Astrocyte of the spinal cord (primary cell): ENCODE data around the gene SCAMP2.
A peak's percentile ranks its signal among the peaks of the same experiment; 100 is the strongest.

Experiments
- DNase-seq: peaks from one replicate; pipeline ENCODE4 v3.0.0; 2011; ENCODE audit warnings: low read depth, low spot score
- H3K4me3 ChIP-seq: 2 replicates; pipeline ENCODE4 v1.5.1; 2011; ENCODE audit warnings: low read depth, mild to moderate bottlenecking, low read length, moderate library complexity
- CTCF ChIP-seq: IDR thresholded peaks from 2 replicates; pipeline ENCODE4 v1.5.1; 2012; ENCODE audit warnings: low read depth, mild to moderate bottlenecking, low read length, inconsistent platforms
- in situ Hi-C: cut with HindIII; loops from 2 replicates; pipeline ENCODE4 v1.10.0; 2017; ENCODE audit warnings: low sequenced_read_pairs

SCAMP2 gene

DNA sequence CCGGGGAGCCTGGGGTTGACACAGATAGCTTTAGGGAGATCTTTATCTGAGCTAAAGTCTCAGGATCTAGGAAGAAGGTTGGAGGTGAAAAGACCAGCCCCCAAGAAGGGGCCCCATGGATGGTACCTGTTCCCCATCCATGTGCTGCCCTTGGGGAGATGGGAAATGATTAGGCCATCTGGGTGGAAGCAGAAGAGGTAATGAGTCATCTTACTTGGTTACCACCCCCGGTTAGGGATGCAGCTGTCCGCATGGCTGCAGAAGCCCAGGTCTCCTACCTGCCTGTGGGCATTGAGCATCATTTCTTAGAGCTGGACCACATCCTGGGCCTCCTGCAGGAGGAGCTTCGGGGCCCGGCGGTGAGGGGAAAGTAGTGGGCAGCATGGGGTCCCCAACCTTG, 49.8 kb downstream of the SCAMP2 start:
- no peak for DNase-seq
- no peak overlapping the region for H3K4me3 ChIP-seq
- in situ Hi-C loops = no loop called here

GRCh38 chr15:74822233-74822632, 50.9 kb downstream of the SCAMP2 start:
- no peak for TF ChIP-seq CTCF
- in situ Hi-C loops = no loop called here
- no peak for DNase-seq
- H3K4me3 ChIP-seq = no peak overlapping the region

More for the DNA sequence above, 49.8 kb downstream of the SCAMP2 start:
- no peak for TF ChIP-seq CTCF

- in situ Hi-C loops = no loop called here
- no peak overlapping the region for H3K4me3 ChIP-seq
- no peak for TF ChIP-seq CTCF
- DNase-seq = no peak
These were observed 51.4 kb downstream of the SCAMP2 start for GRCh38 chr15:74821790-74822158.

- no peak for DNase-seq
- no peak for TF ChIP-seq CTCF
- in situ Hi-C loops = no loop called here
- no peak overlapping the region for H3K4me3 ChIP-seq
These were observed 51.9 kb downstream of the SCAMP2 start for GRCh38 chr15:74821091-74821789.

GRCh38 chr15:74820056-74820455, 53.1 kb downstream of the SCAMP2 start:
- no peak for TF ChIP-seq CTCF
- in situ Hi-C loops = no loop called here
- H3K4me3 ChIP-seq = no peak overlapping the region
- DNase-seq = no peak

GRCh38 chr15:74817370-74817737, 55.8 kb downstream of the SCAMP2 start:
- no peak overlapping the region for H3K4me3 ChIP-seq
- TF ChIP-seq CTCF = peak; percentile 25
- in situ Hi-C loops = no loop called here
- no peak for DNase-seq
